SK-N-DZ (cell line): ENCODE measurements around the gene AHNAK.

Source experiments
- DNase-seq: peaks from one replicate; pipeline ENCODE4 v3.0.0-alpha.2; 2015; ENCODE audit warnings: low spot score

Gene AHNAK

GRCh38 chr11:62497132-62497801 is 49.3 kb downstream of the AHNAK start:
- peak; percentile 59 for DNase-seq

GRCh38 chr11:62496676-62497075 is 49.9 kb downstream of the AHNAK start:
- no peak for DNase-seq

- DNase-seq = no peak
Observed at GRCh38 chr11:62494246-62494645, 52.4 kb downstream of the AHNAK start.

- no peak for DNase-seq
Observed at GRCh38 chr11:62493801-62494200, 52.8 kb downstream of the AHNAK start.

- no peak for DNase-seq
Observed at GRCh38 chr11:62492586-62492985, 54.0 kb downstream of the AHNAK start.

- no peak for DNase-seq
Observed at GRCh38 chr11:62491571-62492329, 54.9 kb downstream of the AHNAK start.

GRCh38 chr11:62489204-62489603 is 57.4 kb downstream of the AHNAK start:
- DNase-seq = no peak

- no peak for DNase-seq
Observed at GRCh38 chr11:62487738-62488551, 58.7 kb downstream of the AHNAK start.

GRCh38 chr11:62487136-62487535 is 59.5 kb downstream of the AHNAK start:
- no peak for DNase-seq

- no peak for DNase-seq
Observed at GRCh38 chr11:62484352-62484751, 62.3 kb downstream of the AHNAK start.

GRCh38 chr11:62482753-62483152 is 63.9 kb downstream of the AHNAK start:
- DNase-seq = no peak

- no peak for DNase-seq
Observed at GRCh38 chr11:62479631-62480201, 66.9 kb downstream of the AHNAK start.

GRCh38 chr11:62477927-62478326 is 68.7 kb downstream of the AHNAK start:
- no peak for DNase-seq

GRCh38 chr11:62472063-62472884 is 74.3 kb downstream of the AHNAK start:
- peak; percentile 90 for DNase-seq

GRCh38 chr11:62471603-62472002 is 75.0 kb downstream of the AHNAK start:
- no peak for DNase-seq

GRCh38 chr11:62468577-62468976 is 78.0 kb downstream of the AHNAK start:
- no peak for DNase-seq

GRCh38 chr11:62466444-62466843 is 80.2 kb downstream of the AHNAK start:
- DNase-seq = peak; percentile 29

- no peak for DNase-seq
Observed at GRCh38 chr11:62464655-62465054, 82.0 kb downstream of the AHNAK start.

GRCh38 chr11:62463121-62463542 is 83.5 kb downstream of the AHNAK start:
- DNase-seq = peak; percentile 68

- DNase-seq = no peak
Observed at GRCh38 chr11:62462508-62462892, 84.1 kb downstream of the AHNAK start.
